Measurements from ENCODE around the gene TNFRSF13B. TPM values are rescaled to one million over a fixed set of nuclear protein-coding genes. Genes with fewer than 3 reads are reported as not detected.

Gene TNFRSF13B
- total and polyA plus RNA-seq, 2 donors, result 0.10 TPM; not detected in 1

DNA sequence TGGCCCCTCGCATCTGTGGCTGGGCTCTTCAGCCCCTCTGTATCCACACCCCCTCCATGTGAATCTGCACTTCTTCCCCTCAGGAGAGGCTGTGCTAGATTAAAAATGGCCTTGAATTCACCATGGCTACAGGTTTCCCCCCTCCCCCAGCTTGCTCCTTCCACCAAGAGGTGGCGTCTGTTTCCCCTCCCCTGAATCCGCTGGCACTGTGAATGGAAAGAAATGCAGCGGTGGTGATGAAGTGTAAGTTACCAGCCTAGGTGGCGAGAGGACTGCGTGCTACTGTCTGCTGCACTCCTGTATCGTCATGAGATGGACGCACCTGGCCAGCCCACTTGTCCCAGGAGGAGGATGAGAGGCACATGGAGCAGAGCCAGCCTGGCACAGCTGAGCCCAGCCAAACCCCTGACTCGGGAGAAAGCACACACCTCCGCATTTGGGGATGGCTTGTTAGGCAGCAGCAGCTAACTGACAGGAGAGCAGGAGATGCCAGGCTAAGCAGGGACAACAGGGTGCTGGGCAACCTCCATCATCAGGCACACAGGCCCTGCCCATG lies 26.2 kb downstream of the TNFRSF13B start:
- Histone ChIP-seq H3K4me1 (ENCODE audit: insufficient read depth) (no peaks in the 10 kb centered on the region), H3K27ac (ENCODE audit: low read depth) (no peak overlapping the region), H3K4me3 (ENCODE audit: low read depth, low read length) (no peak overlapping the region), H3K36me3 (ENCODE audit: insufficient read depth) (no peaks in the 10 kb centered on the region)
- no peak for DNase-seq (ENCODE audit: extremely low spot score)
- WGBS, result 56% methylated on average over 10 of the region's 10 CpGs

DNA sequence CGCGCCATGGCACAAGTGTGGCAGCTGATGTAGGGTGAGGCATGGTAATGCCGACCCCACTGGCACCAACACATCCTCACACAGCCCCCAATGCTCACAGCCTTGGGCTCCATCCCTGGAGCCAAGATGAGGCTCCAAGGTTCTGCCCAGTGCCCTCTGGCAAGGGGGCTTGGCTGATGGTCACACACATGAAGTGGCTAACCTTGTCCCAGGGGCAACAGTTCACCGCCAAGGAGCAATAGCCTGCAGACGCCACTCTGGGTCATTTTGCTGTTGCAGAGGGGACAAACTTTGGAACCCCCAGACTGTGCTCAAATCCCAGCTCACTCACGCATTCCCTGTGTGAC lies 26.8 kb downstream of the TNFRSF13B start:
- DNase-seq (ENCODE audit: extremely low spot score), result no peak
- Histone ChIP-seq H3K27ac (ENCODE audit: low read depth) (no peak overlapping the region), H3K4me3 (ENCODE audit: low read depth, low read length) (no peak overlapping the region), H3K36me3 (ENCODE audit: insufficient read depth) (no peaks in the 10 kb centered on the region), H3K4me1 (ENCODE audit: insufficient read depth) (no peaks in the 10 kb centered on the region)
- 90% methylated on average over 6 of the region's 6 CpGs for WGBS

DNA sequence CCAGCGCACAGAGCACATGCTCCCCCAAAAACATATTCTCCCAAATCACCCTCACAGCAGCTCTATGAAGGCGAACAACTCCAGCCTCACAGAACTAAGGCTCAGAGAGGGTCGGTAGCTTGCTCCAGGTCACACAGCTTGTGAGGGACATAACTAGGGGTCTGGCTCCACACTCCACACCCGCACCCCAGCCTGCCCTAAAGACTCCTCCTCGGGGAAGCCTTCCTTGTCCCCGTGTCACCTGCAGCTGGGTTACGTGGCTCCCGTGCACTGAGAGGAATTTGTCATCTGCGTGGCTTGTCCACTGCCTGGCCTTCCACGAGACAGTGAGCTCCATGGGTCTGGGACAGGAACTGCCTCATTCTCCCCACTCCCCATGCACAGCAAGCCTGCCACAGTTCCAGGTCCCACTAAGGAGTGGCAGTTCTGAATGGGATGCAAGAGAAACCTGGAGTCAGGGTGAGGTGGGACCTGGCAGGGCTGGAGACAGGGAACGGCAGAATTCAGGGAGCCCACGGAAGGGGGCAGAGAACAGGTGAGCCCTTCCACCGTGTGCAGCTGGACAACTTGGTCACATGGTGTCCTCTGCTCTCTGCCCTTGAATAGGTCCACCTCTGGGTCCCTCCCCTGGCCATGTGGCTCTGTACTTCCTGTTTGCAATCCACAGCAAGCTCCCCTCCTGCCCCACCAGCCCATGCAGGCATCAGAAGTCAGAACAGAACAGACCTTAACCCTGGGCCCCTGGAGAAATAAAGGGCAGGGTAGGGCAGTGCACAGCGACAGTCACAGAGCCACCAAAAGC lies 27.4 kb downstream of the TNFRSF13B start:
- WGBS, result 80% methylated on average over 14 of the region's 14 CpGs
- Histone ChIP-seq H3K4me1 (ENCODE audit: insufficient read depth) (no peaks in the 10 kb centered on the region), H3K27ac (ENCODE audit: low read depth) (no peak overlapping the region), H3K4me3 (ENCODE audit: low read depth, low read length) (no peak overlapping the region), H3K36me3 (ENCODE audit: insufficient read depth) (no peaks in the 10 kb centered on the region)
- no peak for DNase-seq (ENCODE audit: extremely low spot score)

DNA sequence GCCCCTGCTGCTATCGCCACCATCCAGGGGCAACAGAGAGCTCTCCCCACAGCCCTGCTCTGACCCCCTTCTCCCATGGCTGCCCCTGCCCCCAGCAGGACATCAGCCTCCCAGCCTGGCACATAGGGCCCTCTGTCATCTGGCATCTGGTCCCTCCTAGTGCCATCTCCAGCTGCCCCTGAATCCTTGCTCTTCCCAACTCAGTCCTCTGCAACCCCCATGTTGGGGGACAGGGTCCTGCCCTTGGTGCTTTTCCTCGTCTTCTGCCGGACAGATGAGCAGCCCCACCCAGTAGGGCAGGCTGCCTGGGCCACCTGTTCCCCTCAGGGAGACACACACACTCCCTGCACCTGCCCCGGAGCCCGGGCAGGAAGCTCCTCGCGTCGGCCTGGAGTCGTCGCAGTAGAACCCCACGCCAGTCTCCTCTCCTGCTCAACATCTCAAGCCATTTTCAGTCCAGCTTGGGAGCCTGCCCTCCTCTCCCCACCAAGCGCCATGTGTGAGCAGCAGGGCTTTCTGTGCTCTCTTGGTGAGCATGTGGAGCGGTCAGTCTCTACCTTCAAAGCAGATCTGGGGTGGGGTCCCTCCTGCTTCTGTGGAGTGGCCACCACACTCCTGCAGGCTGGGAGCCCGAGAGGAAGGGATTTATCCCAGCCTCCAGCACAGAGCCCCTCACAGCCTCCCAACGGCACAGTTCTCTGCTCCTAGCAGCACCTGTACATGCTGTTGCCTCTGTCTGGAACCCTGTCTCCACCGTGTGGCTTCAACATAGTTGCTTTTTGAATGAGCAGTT lies 28.2 kb downstream of the TNFRSF13B start:
- H3K27ac ChIP-seq (ENCODE audit: low read depth), result no peak overlapping the region
- no peak for DNase-seq (ENCODE audit: extremely low spot score)
- H3K36me3 ChIP-seq (ENCODE audit: insufficient read depth), result no peaks in the 10 kb centered on the region
- no peak overlapping the region for H3K4me3 ChIP-seq (ENCODE audit: low read depth, low read length)
- H3K4me1 ChIP-seq (ENCODE audit: insufficient read depth), result no peaks in the 10 kb centered on the region
- 78% methylated on average over 16 of the region's 16 CpGs for WGBS

DNA sequence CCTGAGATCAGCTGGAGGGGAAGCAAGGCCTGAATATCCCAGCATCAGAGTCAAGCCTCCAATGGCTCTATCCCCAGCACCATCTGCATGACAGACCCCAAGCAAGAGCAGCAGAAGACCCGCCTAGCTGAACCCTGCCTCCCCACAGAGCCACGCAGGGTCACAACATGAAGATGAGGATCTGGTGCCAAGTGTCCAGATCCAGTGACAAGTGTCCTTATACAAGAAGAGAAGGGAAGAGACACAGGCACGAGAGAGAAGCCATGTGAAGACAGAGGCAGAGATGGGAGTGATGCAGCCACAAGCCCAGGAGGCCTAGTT lies 28.9 kb downstream of the TNFRSF13B start:
- Histone ChIP-seq H3K36me3 (ENCODE audit: insufficient read depth) (no peaks in the 10 kb centered on the region), H3K4me1 (ENCODE audit: insufficient read depth) (no peaks in the 10 kb centered on the region), H3K27ac (ENCODE audit: low read depth) (no peak overlapping the region), H3K4me3 (ENCODE audit: low read depth, low read length) (no peak overlapping the region)
- 90% methylated on average over 3 of the region's 3 CpGs for WGBS
- DNase-seq (ENCODE audit: extremely low spot score), result no peak

DNA sequence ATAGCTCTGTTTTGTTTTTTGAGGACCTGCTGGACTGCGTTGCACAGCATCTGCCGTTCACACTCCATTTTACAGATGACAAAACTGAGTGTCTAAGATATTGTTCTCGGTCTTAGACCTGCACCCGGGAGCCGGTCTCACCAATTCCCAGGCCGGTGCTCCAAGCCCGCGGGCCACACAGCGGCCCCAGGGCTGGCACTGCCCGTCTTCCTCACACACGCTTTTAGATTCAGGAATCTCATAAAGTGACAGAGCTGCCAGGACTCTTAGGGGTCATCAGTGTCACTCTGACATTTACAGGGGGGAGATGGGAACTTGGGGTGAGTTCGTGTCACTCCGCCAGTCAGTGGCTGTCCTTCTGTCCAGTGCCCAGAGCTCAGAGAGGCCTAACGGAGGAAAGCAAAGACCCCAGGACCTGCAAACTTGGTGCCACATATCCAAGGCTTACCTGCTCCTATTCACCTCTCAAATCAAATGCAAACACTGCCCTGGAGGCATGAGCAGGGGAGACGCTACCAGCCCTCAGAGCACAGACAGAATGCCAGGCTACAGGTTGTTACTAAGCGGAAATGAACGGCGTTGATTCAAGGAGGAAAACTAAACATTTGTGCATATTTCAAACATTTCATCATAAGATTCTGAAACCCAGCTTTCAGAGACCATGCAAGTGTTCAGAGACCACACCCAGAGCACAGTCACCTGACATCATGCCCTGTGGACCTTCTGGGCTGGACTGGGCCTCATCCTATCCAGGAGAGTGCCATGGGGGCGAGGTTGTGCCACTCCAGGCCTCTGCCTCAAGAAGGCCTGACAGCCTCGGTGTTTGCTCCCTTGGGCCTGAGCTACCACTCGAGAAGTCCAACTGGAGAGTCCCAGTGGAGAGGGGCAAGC lies 29.5 kb downstream of the TNFRSF13B start:
- Histone ChIP-seq H3K4me3 (ENCODE audit: low read depth, low read length) (no peak overlapping the region), H3K36me3 (ENCODE audit: insufficient read depth) (no peaks in the 10 kb centered on the region), H3K4me1 (ENCODE audit: insufficient read depth) (no peaks in the 10 kb centered on the region), H3K27ac (ENCODE audit: low read depth) (no peak overlapping the region)
- no peak for DNase-seq (ENCODE audit: extremely low spot score)
- 94% methylated on average over 21 of the region's 21 CpGs for WGBS

DNA sequence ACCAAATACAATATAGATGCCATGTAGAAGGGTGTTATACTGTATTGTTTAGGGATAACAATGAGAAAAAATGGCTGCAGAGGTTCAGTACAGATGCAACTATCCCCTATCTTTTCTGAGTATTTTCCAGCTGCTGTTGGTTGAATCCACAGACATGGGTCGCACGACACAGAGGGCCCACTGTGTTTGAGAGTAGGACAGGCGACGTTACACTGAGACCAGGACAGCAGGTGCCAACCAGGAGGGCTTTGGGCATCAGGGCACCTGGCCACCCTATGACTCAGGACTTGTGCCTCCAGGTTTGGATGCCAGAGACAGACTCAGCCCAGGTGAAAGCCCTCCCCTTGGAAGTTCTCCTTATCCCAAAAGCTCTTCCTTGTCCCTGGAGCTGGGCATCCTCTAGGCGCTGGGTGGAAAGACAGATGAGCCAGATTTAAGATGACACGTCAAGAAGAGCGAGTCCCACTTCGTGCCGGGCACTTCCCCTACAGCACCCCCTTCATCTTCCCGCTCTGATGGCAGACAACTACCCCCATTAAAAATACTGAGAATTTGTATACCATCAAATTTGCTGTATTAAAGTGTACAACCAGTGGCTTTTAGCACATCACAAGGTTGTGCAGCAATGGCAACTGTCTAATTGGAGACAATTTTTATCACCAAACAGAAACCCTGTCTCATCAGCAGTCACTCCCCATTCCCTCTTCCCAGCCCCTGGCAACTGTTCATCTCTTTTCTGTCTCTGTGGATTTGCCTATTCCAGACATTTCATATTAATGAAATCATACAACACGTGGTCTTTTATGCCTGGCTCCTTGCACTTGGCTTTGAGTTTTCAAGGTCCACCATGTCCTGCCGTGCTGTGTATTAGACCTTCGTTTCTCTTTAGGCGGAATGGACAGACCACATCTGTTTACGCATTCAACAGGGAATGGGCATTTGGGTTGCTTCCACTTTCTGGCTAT lies 30.6 kb downstream of the TNFRSF13B start:
- Histone ChIP-seq H3K4me1 (ENCODE audit: insufficient read depth) (no peaks in the 10 kb centered on the region), H3K4me3 (ENCODE audit: low read depth, low read length) (no peak overlapping the region), H3K27ac (ENCODE audit: low read depth) (no peak overlapping the region), H3K36me3 (ENCODE audit: insufficient read depth) (no peaks in the 10 kb centered on the region)
- WGBS, result 84% methylated on average over 15 of the region's 15 CpGs
- no peak for DNase-seq (ENCODE audit: extremely low spot score)

DNA sequence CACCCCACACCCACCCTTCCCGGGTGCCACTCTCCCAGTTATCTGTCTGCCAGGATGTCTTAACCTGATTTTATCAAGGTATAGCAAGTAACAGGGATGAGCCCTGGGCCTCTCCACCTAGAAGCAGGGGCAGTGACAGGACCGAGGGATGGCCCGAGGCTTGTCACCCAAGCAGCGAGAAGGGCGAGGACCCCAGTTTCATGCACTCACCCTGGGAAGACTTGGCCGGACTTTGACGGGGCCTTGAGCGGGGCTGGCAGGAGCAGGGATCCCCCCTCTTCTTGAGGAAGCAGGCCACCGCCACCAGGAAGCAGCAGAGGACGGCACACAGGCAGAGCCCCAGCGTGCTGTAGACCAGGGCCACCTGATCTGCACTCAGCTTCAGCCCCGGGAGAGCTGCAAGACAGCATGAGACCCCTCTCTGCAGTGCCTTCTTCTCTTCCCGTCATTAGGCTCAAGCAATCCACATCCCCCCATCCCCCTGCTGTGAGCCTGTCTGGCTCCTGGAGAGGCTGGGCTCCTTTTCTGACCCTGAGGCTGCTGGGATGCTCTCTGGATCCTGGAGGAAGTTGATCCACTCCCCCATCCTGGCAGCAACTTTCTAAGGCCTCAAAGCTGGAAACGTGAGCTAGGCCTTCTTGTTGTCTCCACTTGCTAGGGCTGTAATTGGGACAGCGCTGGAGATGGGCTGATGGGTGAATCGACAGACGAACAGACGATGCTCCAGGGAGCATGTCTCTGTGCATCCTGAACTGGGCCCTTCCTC lies 31.6 kb downstream of the TNFRSF13B start:
- 83% methylated on average over 18 of the region's 18 CpGs for WGBS

DNA sequence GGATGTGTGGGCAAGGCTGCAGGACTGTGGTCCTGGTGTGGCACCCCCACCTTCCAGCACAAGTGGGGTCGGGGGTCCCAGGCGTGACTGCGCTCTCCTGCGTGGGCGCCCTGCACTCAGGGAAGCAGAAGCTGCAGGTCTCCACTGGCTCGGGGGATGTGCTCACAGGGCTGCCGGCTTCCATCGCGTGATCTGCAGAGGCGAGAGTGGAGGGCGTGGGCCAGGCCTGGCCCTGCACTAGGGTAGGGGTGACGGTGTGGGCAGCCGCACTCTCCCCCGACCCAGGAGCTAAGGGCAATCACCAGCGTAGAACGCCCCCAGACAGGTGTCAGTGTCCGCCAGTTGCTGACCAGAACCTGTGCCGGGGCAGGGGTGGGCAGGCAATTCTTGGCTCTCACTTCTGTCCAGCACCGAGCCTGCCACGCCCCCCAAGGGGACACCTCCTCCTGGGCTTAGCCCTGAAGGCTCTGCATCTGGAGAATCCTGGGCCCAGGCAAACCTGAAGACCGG lies 32.3 kb downstream of the TNFRSF13B start:
- Histone ChIP-seq H3K27ac (ENCODE audit: low read depth) (no peak overlapping the region), H3K36me3 (ENCODE audit: insufficient read depth) (no peaks in the 10 kb centered on the region), H3K4me3 (ENCODE audit: low read depth, low read length) (no peak overlapping the region), H3K4me1 (ENCODE audit: insufficient read depth) (no peaks in the 10 kb centered on the region)
- no peak for DNase-seq (ENCODE audit: extremely low spot score)
- WGBS, result 79% methylated on average over 21 of the region's 21 CpGs

More for the DNA sequence above, 31.6 kb downstream of the TNFRSF13B start:
- H3K4me3 ChIP-seq (ENCODE audit: low read depth, low read length), result no peak overlapping the region
- no peak overlapping the region for H3K27ac ChIP-seq (ENCODE audit: low read depth)
- H3K4me1 ChIP-seq (ENCODE audit: insufficient read depth), result no peaks in the 10 kb centered on the region
- no peaks in the 10 kb centered on the region for H3K36me3 ChIP-seq (ENCODE audit: insufficient read depth)
- no peak for DNase-seq (ENCODE audit: extremely low spot score)

DNA sequence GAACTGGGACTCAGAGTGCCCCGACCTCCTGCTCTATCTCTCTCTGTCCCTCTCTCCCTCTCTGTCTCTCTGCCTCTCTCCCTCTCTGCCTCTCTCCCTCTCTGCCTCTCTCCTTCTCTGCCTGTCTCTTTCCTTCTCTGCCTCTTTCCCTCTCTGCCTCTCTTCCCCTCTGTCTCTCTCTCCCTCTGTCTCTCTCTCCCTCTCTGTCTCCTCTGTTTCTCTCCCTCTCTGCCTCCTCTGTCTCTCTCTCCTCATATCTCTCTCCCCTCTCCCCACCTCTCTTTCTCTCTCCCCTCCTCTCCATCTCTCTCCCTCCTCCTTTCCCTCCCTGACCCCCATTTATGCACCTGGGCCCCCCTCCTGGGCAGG lies 32.7 kb downstream of the TNFRSF13B start:
- Histone ChIP-seq H3K4me1 (ENCODE audit: insufficient read depth) (no peaks in the 10 kb centered on the region), H3K27ac (ENCODE audit: low read depth) (no peak overlapping the region), H3K4me3 (ENCODE audit: low read depth, low read length) (no peak overlapping the region), H3K36me3 (ENCODE audit: insufficient read depth) (no peaks in the 10 kb centered on the region)
- DNase-seq (ENCODE audit: extremely low spot score), result no peak
- 18% methylated on average over 1 of the region's 1 CpG for WGBS

DNA sequence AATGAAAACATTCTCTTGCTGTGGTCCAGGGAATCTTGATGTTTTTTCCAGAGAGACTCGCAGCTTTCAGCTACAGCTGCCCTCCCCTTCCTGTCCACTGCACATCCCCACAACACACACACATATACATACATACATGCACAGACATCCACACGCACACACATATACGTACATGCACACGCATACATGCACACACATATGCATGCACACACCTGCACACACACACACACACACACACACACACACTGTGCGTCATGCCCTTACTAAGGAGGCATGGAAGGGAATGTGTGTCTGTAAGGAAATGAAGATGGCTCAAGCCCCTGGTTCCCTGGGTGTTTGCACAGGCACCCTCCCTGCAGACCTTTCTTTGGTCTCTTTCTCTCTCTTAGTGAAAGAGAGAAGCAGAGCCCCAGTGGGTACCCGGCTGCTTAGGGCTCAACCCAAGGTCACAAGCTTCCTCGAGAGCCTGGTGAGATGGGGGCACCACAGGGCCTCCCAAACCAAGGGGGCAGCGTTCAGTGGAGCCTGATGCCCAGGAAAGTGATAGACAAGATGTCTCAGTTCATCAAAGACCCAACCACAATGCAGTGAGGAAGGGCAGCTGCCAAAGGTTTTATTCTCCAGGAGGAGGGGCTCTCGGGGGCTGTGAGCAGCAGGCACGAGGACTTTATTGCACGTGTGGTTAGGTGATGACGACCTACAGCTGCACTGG lies 33.3 kb downstream of the TNFRSF13B start:
- no peaks in the 10 kb centered on the region for H3K4me1 ChIP-seq (ENCODE audit: insufficient read depth)
- H3K36me3 ChIP-seq (ENCODE audit: insufficient read depth), result no peaks in the 10 kb centered on the region
- H3K4me3 ChIP-seq (ENCODE audit: low read depth, low read length), result no peak overlapping the region
- H3K27ac ChIP-seq (ENCODE audit: low read depth), result no peak overlapping the region
- DNase-seq (ENCODE audit: extremely low spot score), result no peak
- 46% methylated on average over 12 of the region's 12 CpGs for WGBS
